ENCODE measurements around the gene SLC8B1.
A peak's percentile ranks its signal among the peaks of the same experiment; 100 is the strongest.
"Not testable (repeated sequence)": the region's sequence is repeated elsewhere in the genome, so short reads cannot be mapped to it uniquely, and the experiment has no call there.

SLC8B1 gene

DNA sequence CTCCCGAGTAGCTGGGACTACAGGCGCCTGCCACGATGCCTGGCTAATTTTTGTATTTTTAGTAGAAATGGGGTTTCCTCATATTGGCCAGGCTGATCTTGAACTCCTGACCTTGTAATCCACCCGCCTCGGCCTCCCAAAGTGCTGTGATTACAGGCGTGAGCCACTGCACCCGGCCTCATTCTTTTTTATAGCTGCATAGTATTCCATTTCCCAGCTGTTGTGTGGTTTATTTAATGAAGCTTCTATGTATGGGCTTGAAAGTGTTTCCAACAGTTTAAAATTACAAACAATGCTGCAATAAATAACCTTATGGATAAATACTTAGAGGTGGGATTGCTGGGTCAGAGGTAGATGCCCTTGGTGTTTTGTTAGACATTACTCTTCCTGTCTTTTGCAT is 19.3 kb upstream of the SLC8B1 start:
- DNase-seq, result not testable (repeated sequence)

DNA sequence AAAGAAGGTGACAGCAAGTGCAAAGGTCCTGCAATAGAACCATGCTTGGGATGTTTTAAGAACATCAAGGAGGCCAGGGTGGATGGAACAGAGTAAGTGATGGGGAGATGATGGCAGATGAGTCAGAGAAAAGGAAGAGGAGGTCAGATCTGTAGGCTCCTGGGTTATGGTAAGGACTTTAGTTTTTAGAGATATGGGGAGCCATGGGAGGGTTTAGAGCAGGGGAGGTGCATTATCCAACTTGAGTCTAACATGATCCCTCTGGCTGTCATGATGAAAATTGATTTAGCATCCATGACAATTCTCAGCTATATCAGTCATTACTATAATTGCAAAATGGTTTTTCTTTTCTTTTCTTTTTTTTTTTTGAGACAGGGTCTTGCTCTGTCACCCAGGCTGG is 16.2 kb upstream of the SLC8B1 start:
- DNase-seq, result no peak

DNA sequence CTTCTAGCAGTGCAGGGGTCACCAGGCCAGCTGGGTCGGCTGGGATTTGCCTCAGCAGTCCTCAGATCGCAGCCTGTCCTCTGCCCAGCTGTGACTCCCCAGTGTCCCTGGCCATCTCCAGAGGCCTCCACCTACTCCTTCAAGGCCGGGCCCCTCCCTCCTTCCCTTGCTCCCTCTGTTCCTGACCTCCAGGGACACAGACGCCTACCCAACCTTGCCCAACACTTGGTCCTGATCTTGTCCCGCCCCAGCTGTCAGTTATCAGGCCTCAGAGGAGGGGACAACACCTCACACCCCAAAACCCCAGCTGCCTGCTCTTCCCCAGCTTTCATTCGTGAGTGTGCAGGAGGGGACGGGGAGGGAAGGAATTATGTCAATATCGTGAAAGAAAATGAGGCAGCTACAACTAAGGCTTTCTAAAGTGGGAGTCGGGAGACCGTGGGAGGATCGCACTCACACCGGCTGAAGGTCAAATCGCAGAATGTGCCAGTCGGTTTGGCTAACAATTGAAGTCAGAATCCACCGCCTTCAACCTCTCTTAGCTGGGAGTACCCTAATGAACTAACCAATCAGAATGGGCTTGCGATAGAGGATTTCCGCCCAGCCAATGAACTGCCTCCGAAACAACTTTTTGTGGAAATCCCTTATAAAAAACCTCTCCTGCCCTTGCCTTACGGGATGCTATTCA is 14.1 kb upstream of the SLC8B1 start:
- no peak for DNase-seq

DNA sequence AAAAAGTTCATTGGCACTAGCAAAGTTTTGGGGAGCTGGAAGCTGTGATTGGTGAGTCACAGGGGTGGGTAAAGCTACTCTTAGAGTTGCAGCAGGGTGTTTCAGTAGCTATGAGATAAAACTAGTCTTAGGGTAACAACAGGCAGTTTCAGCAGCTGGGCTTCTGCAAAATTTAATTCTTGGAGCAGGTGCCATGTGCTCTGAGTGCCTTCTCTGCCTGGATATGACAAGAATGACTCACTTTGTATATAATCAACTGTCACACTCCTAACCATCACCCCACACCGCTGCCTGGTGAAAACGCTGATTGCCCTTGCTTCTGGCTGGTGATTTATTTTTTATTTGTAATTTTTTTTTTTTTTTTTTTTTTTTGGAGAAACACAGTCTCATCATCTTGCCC is 13.0 kb upstream of the SLC8B1 start:
- DNase-seq, result no peak

DNA sequence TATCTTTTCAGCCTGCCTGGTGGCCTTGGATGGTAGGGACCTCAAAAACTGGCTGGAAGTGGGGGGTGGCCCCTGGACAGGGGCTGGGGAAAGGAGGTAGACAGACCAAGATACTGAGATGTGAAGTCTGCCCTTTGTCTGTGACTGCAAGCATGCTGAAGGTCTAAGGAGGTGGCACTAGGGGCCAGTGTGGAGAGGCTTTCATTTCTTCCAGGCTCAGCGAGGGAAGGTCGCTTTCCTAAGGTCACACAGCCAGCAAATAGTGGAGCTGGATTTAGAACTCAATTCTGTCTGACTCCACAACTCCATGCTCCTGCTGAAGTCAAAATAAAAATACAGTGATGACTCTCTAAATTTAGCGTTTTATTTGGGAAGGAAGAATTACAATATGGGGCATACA is 12.2 kb upstream of the SLC8B1 start:
- DNase-seq, result no peak

DNA sequence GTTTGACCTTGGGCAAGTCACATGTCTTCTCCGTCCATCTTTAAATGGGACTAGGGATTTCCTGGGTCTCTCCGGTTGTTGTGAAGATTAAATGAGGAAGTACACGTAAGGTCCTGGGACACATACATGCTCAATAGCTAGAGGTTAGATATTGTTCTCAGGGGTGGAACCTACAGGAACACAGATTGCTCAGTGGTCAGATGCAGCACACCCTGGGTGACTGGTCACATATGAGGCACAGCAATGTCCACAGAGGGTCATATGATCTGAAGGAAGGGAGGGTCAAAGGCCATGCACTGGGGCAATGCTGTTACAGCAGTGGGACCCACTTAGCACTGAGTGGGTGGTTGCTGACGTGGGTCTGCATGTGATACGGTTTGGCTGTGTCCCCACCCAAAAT is 11.4 kb upstream of the SLC8B1 start:
- DNase-seq, result no peak

DNA sequence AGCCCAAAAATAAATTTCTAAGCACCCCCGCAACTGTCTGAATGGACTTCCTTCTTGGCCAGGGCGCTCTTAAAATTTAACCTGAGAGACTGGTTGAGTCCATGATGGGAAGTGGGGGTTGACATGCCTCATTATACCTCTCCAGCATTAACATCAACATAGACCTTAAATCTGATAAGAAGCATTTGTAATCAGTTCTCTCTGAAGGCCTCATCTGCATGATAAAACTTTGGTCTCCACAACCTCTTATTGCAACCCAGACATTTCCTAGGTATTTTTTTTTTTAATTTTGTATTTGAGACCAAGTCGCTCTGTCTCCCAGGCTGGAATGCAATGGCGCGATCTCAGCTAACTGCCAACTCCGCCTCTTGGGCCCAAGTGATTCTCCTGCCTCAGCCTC is 10.4 kb upstream of the SLC8B1 start:
- no peak for DNase-seq

DNA sequence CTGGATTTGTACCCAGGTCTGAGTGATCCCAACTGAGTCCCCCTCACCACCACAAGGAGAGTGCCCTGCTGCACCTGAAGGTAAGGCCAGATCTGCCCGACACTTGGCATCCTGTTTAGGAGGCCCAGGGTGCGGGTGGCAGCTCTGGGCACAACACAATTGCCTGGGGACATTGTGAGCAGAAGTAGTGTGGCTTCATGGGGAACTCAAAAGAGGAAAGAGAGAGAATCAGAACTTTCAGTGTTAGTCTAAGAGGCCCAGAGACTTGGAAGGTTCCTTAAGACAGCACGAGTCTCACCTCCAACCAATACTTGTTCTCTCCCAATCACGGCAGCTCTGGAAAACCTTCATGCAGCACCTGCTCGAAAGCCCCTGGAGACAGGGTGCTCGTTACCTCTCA is 6.6 kb upstream of the SLC8B1 start:
- no peak for DNase-seq

DNA sequence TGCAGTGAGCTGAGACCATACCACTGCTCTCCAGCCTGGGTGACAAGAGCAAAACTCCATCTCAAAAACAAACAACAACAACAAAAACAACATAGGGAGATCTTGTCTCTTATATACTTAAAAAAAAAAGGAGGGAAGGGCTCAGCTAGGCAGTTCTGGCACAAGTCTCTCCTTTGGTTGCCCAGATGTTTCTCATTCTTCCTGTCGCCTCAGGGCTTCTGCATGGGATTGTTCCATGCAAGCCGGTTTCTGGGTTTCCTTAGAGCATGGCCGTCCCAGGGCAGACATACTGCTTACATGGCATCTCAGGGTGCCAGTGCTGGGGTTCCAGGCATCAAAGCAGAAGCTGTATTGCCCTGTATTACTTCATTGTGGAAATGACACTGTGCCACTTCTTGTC is 5.2 kb upstream of the SLC8B1 start:
- DNase-seq, result no peak

DNA sequence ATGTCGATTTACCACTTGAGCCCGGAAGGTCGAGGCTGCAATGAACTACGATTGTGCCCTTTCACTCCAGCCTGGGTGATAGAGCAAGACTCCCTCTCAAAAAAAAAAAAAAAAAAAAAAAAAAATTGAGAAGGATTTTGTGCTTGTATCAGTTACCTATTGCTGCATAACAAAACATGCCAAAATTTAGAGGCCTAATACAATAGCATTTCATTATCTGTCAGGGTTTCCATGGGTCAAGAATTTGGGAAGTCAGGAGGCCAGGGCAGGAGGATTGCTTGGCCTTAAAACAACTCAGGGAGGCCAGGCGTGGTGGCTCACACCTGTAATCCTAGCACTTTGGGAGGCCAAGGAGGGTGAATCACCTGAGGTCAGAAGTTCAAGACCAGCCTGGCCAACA is 4.6 kb upstream of the SLC8B1 start:
- no peak for DNase-seq

DNA sequence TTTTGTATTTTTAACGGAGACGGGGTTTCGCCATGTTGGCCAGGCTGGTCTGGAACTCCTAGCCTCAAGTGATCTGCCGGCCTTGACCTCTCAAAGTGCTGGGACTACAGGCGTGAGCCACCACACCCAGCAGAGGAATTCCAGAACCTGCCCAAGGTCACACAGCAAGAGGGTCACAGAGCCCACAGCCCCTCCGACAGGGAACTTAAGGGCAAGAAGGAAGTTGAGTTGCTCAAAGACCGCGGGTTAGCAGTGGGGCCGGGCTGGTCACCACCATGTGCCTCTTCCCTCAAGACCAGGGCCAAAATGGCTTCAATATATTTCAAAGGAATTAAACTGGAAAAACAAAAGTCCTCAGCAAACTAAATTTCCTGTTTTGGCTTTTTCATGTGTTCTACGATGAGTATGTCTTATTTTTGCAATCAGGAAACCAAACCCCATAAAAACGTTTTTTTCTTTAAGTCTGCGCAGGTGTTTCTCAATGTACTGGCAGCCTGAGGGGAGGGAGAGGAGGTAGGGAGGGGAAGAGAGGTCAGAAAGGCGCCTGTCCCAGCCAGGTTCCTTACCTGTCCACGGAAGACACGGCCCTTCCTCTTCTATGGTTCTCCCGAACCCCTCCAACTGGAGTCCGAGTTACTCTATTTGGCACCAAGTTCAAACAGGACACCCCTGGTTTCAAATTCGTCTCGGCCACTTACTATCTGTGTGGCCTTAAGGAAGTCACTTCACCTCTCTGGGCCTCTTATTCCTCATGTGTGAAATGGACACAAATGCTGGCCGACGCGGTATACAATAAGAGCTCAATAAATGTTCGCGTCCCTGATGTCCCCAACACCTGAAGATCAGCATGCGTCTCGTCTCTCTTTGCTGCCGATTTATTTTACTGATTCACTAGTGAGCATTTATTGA is 778 bp downstream of the SLC8B1 start:
- DNase-seq, result no peak

DNA sequence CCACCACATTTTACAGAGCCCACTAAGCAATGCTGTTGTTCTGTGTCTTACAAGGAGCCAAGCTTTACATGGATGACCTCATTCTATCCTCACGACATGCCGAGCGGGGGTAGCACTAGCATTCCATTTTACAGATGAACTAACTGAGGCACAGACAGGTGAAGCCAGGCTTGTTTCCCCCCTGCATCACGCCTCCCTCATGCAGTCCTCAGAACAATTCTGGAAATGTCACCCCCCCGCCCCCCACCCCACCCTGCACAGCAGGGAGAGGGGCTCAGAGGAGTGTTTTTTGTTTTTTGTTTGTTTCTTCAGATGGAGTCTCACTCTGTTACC is 1.5 kb downstream of the SLC8B1 start:
- DNase-seq, result no peak

DNA sequence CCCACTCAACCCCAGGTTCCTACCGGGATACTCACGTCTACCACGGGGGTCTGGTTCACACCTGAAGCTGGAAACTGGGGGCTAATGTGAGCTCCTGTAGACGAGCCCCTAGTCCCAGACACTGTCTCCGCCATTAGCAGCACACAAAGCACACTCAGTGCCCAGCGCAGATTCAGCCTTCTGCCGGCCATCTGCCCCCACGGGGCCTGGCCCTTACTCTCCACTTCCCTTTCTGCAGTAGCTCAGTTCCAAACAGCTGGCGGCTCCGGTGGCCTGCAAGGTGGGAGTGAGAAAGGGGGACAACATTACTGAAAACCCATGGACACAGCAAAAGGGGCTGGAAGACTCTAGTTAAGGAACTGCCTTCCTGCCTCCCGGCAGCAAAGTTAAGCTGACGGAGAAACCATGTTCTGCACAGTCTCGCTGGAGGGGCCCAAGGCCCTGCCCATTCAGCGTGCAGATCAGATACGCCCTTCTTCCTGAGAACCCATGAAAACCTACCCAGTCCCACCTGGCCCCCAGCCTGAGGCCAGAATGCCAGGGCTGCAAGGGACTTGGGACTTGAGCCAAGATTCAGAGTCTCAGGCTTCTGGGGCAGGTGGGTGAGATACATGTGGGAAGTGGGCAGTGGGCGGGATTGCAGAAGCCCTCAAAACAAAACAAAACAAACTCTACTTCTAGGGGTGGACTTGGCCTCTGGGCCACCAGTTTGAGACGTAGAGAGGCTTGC is 2.1 kb downstream of the SLC8B1 start:
- no peak for DNase-seq

DNA sequence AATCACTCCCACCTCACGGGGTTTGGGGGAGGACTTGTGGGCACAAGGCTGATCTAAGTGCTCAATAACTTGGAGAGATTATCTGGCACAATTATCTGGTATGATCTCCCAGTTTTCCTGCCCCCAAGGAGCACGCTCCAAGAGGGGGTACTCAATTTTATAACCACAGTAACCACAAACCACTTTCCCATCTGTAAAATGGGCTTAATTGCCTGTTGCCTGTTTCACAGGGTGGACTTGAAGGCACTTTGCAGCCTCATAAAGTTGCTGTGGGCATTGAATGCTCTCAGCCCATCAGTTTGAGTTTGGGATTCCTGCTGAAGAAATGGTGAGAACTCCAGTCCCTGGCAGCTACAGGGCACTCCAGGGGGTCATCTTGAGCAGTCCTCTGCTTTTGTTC is 4.4 kb downstream of the SLC8B1 start:
- DNase-seq, result no peak

DNA sequence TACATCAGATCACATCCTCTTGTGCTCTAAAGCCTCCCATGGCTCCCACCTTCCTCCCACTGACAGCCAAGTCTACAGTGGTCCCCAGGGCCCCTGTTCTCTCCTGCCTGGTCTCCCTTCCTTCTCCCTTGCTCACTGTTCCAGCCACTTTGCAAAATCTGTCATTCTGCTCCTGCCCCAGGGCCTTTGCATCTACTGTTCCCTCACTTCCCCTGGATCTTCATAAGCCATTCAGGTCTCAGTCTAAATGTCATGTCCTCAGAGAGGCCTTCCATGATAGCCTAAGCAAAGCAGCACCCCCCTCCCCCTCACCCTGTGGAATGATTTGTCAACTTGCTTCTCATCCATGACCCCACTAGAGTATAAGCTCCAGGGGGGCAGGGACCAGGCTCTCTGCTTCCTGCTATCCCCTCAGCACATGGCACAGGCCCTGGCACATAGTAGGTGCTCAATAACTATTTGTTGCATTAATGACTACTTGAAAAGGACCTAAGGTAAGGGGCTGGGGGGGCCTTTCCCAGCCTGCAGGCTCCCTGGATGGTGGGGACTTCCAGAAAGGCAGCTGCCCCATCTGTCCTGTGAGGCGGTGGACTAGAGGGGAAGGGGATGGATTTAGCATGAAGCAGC is 5.0 kb downstream of the SLC8B1 start:
- no peak for DNase-seq

DNA sequence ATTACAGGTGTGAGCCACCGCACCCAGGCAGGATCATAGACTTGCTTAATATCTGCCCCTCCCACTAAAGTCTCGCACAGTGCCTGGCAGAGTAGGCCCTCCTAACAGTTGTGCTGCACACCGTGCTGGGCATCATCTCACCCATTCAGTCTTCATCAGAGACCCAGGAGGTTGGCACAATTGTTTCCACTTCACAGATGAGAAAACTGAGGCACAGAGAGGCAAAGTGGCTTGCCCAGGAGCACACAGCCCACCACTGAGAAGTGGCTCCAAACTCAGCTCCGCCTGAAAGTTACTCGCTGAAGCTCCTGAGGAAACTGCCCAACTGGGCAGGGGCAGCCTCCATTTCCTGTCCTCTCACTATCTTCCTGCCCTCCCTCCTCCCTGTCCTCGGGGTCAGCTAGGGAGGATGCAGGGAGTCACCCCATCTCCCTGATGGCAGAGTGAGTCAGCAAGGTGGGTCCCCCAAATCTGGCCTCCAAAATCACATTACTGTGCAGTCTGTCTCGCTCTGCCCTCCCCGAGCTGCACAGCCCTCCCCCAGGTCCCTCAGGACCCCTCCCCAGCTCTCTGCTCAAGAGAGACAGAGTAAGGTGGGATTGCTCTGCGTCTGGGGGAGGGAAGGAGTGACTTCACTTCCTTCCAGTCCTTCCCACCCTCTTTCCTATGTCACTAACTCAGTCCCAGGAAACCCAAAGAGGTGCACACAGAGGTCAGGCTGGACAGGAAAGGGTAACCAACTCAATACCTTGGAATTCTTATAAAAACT is 5.7 kb downstream of the SLC8B1 start:
- DNase-seq, result no peak

DNA sequence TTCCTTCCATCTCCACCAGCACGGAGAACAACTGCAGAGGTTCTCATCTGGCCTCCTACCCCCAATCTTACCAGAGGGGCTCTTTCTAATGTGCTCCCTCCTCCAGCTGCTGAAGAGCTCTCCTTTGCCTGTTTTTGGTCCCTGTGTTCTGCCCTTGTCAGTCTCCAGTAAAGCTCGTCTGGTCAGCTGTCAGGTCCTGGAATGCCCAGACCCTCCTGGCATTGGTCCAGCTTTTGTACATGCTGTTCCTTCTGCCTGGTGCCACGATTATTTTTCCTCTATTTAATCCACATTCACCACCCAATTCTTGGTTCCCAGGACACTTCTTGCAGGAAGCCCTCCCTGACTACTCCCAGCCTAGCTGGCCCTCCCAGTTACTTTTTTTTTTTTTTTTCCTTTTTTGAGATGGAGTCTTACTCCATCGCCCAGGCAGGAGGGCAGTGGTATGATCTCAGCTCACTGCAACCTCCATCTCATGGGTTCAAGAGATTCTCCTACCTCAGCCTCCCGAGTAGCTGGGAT is 6.5 kb downstream of the SLC8B1 start:
- DNase-seq, result no peak

DNA sequence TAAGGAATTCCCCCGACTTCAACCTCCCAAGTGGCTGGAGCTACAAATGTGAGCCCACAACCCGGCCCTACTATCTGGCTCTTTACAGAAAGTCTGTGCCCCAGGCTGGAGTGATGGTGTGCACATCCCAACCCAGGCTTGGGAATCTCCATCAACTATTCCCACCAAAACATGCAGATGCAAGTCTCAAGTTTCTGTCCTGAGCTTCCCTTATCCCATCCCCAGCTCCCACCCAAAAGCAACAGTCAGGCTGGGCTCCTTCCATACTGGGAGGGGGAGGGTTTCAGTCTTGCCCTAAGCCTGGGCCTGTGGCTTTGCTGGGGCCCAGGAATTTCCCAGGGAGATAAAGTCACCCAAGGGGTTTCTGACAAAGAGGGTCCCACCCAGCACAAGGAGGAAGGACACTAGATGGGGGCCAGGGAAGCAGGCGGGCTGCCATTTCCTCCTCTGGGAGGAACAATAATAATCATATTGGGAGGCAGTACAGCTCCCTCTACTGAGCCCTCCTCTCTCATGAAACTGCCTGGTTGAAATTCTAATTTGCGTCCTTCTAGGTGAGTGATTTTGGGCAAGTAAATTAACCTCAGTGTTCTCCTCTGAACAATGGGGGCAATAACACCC is 8.0 kb downstream of the SLC8B1 start:
- no peak for DNase-seq

DNA sequence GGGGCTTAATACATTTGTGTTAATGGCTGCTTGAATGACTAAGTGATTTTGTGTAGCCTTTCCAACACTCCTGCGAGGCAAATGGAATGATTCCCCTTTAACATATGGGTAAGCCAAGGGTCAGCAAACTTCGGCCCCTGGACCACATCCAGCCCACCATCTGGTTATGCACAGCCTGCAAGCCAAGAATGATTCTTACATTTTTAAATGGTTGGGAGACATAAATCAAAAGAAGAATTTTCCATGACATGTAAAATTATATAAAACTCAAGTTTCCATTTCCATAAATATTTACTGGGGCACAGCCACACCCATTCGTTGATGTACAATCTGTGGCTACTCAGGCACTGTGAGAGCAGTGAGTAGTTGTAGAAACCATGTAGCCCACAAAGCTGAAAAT is 9.0 kb downstream of the SLC8B1 start:
- peak; percentile 53 for DNase-seq

DNA sequence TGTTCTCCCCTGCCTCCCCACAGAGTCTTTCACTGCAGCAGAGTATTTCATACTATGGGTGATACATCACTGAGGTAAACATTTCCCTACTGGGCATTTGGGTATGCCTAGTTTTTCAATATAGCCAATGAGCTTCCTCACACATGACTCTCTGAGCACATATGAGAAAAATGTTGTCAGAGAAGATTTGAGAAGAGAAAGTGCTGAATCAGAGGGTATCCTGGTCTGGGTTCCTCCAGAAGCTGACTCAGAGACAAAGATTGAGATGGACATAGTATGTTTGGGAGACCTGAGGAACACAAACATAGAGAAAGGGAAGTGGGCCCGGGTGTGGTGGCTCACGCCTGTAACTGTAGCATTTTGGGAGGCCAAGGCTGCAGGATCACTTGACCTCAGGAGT is 12.6 kb downstream of the SLC8B1 start:
- DNase-seq, result peak; percentile 67

DNA sequence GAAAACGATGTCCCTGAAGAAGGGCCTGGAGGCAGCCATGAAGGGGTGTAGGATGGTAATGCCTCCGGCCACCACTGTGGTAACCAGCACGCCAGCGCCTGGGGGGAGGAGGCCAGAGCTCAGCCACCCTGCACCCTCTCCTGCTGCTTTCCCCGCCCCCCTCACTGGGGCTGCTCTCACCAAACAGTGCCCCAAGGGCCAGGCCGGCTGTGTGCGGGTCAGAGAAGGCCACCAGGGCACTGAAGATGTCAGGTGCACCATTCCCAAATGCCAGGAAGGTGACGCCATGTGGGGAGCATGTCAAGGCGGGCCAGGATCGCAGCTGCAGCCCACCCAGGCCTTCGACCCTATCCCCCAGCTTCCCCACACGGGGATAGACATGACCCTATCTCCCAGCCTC is 14.5 kb downstream of the SLC8B1 start:
- no peak for DNase-seq

All from fibroblast of skin of right quadriceps (primary cell).